GM23338 (cell line): ENCODE results near the gene FMNL1. TPM values are rescaled to one million over a fixed set of nuclear protein-coding genes. Genes with fewer than 3 reads are reported as not detected.

ENCODE experiments used
- ATAC-seq: fragments of 200-7000 bp; cut with Tn5 transposase; 3 replicates; pipeline ENCODE4 v1.9.1; 2020
- DNase-seq: peaks from one replicate; pipeline ENCODE4 v3.0.0-alpha.2; 2015; ENCODE audit warnings: low spot score
- H2AFZ ChIP-seq: fragments of 200-600 bp; sonication (generic); 2 replicates; pipeline ENCODE4 v1.8.0; 2016; ENCODE audit warnings: antibody characterized with exemption, mild to moderate bottlenecking, moderate library complexity
- H3F3A ChIP-seq: fragments of 200-600 bp; sonication (generic); replicated peaks from 2 replicates; pipeline ENCODE4 v1.8.0; 2017; ENCODE audit warnings: antibody characterized with exemption, mixed run types, low read depth
- H3K27ac ChIP-seq: fragments of 200-600 bp; sonication (generic); 2 replicates; pipeline ENCODE4 v1.6.1; 2016; ENCODE audit warnings: low read depth
- H3K27me3 ChIP-seq: fragments of 200-600 bp; sonication (generic); 2 replicates; pipeline ENCODE4 v1.8.0; 2016; ENCODE audit warnings: mild to moderate bottlenecking, mixed run types, moderate library complexity; ENCODE audit not compliant: insufficient read depth
- H3K36me3 ChIP-seq: fragments of 200-600 bp; sonication (generic); 2 replicates; pipeline ENCODE4 v1.8.0; 2016; ENCODE audit warnings: mild to moderate bottlenecking; ENCODE audit not compliant: insufficient read depth
- H3K4me1 ChIP-seq: fragments of 200-600 bp; sonication (generic); 2 replicates; pipeline ENCODE4 v1.8.0; 2016; ENCODE audit warnings: mild to moderate bottlenecking, moderate library complexity; ENCODE audit not compliant: insufficient read depth
- H3K4me2 ChIP-seq: fragments of 200-600 bp; sonication (generic); 2 replicates; pipeline ENCODE4 v1.7.1; 2017; ENCODE audit warnings: mixed run types
- H3K4me3 ChIP-seq: fragments of 200-600 bp; sonication (generic); 2 replicates; pipeline ENCODE4 v1.6.1; 2016; ENCODE audit warnings: mixed run types
- H3K79me2 ChIP-seq: fragments of 200-600 bp; sonication (generic); replicated peaks from 2 replicates; pipeline ENCODE4 v1.8.0; 2017; ENCODE audit warnings: mild to moderate bottlenecking; ENCODE audit not compliant: insufficient read depth
- H3K9me2 ChIP-seq: fragments of 200-600 bp; sonication (generic); 2 replicates; pipeline ENCODE4 v1.8.0; 2017; ENCODE audit not compliant: insufficient read depth
- H4K20me1 ChIP-seq: fragments of 200-600 bp; sonication (generic); replicated peaks from 2 replicates; pipeline ENCODE4 v1.8.0; 2017; ENCODE audit warnings: mild to moderate bottlenecking; ENCODE audit not compliant: insufficient read depth
- H3K27ac Mint-ChIP-seq: 2 replicates; pipeline ENCODE4 v1.8.0; 2020; ENCODE audit warnings: inconsistent platforms, mild to moderate bottlenecking, moderate library complexity, mixed read lengths
- H3K27me3 Mint-ChIP-seq: 3 replicates; pipeline ENCODE4 v1.8.0; 2022; ENCODE audit warnings: low read depth, mild to moderate bottlenecking, moderate library complexity, mixed read lengths, inconsistent platforms; ENCODE audit not compliant: insufficient read depth, poor library complexity
- H3K36me3 Mint-ChIP-seq: 3 replicates; pipeline ENCODE4 v1.8.0; 2021; ENCODE audit warnings: low read depth, mild to moderate bottlenecking, inconsistent platforms, moderate library complexity, mixed read lengths
- H3K4me1 Mint-ChIP-seq: 3 replicates; pipeline ENCODE4 v1.8.0; 2020; ENCODE audit warnings: mild to moderate bottlenecking, inconsistent platforms, mixed read lengths
- H3K4me3 Mint-ChIP-seq: 3 replicates; pipeline ENCODE4 v1.8.0; 2021; ENCODE audit warnings: moderate library complexity, mild to moderate bottlenecking, inconsistent platforms, mixed read lengths
- H3K9me3 Mint-ChIP-seq: 3 replicates; pipeline ENCODE4 v1.8.0; 2020; ENCODE audit warnings: moderate library complexity, mild to moderate bottlenecking, inconsistent platforms, mixed read lengths
- CREB1 ChIP-seq: fragments of 250-450 bp; sonication (Bioruptor Pico); IDR thresholded peaks from 2 replicates; pipeline ENCODE4 v1.5.0; 2020; ENCODE audit warnings: low read depth, mild to moderate bottlenecking, moderate library complexity
- EZH2 ChIP-seq: fragments of 200-600 bp; sonication (generic); IDR thresholded peaks from one replicate; pipeline ENCODE4 v1.8.0; 2017; ENCODE audit warnings: antibody characterized with exemption, mild to moderate bottlenecking, low read depth; ENCODE audit not compliant: unreplicated experiment
- EZH2phosphoT487 ChIP-seq: fragments of 200-600 bp; sonication (generic); IDR thresholded peaks from one replicate; pipeline ENCODE4 v1.8.1; 2018; ENCODE audit warnings: antibody characterized with exemption; ENCODE audit not compliant: unreplicated experiment
- JUNB ChIP-seq: IDR thresholded peaks from one replicate; pipeline ENCODE4 v1.6.1; 2016; ENCODE audit warnings: antibody characterized with exemption; ENCODE audit not compliant: unreplicated experiment
- POLR2AphosphoS5 ChIP-seq: IDR thresholded peaks from 2 replicates; pipeline ENCODE4 v1.6.1; 2016; ENCODE audit warnings: antibody characterized with exemption, low read depth
- STAT1 ChIP-seq: IDR thresholded peaks from one replicate; pipeline ENCODE4 v1.6.1; 2016; ENCODE audit warnings: antibody characterized with exemption; ENCODE audit not compliant: unreplicated experiment
- ZNF331 ChIP-seq: fragments of 250-450 bp; sonication (Bioruptor Pico); IDR thresholded peaks from 2 replicates; pipeline ENCODE4 v1.5.0; 2020; ENCODE audit warnings: low read depth, mild to moderate bottlenecking, moderate library complexity
- polyA plus RNA-seq: library from polyadenylated mRNA; unstranded; fragments of >200 nt; fragmentation: Nextera tagmentation; extraction: Ambion mirVana; gene quantifications from 2 replicates; pipeline ENCODE4 v1.2.1, GENCODE V29; 2016
- total RNA-seq: library from RNA; depleted of rRNA; stranded (reverse); fragments of >200 nt; shearing (Covaris generic); gene quantifications from 2 replicates; pipeline ENCODE4 v1.2.3, GENCODE V29; 2014
- TF ChIP-seq, protein P1 (sequence below): IDR thresholded peaks from one replicate; pipeline ENCODE4 v1.6.1; 2018; ENCODE audit warnings: antibody characterized with exemption; ENCODE audit not compliant: unreplicated experiment
- TF ChIP-seq, protein P2 (sequence below), 2 experiments: fragments of 200-600 bp in 1 of 2; sonication (generic) in 1 of 2; conservative IDR thresholded peaks; 2 replicates each; pipeline versions ENCODE4 v1.5.1 to v1.6.1; 2016 to 2017; ENCODE audit warnings: antibody characterized with exemption in 2 of 2, low read depth in 2 of 2, mild to moderate bottlenecking in 2 of 2, moderate library complexity in 1 of 2
- TF ChIP-seq, protein P3 (sequence below): IDR thresholded peaks from 2 replicates; pipeline ENCODE4 v1.6.1; 2016; ENCODE audit warnings: antibody characterized with exemption
- TF ChIP-seq, protein P4 (sequence below): fragments of 250-450 bp; sonication (Bioruptor Pico); IDR thresholded peaks from 2 replicates; pipeline ENCODE4 v1.5.0; 2020; ENCODE audit warnings: mild to moderate bottlenecking, moderate library complexity

Gene FMNL1
- total and polyA plus RNA-seq, 2 experiments from 2014 or later, result 6.6 to 9.3 TPM

DNA sequence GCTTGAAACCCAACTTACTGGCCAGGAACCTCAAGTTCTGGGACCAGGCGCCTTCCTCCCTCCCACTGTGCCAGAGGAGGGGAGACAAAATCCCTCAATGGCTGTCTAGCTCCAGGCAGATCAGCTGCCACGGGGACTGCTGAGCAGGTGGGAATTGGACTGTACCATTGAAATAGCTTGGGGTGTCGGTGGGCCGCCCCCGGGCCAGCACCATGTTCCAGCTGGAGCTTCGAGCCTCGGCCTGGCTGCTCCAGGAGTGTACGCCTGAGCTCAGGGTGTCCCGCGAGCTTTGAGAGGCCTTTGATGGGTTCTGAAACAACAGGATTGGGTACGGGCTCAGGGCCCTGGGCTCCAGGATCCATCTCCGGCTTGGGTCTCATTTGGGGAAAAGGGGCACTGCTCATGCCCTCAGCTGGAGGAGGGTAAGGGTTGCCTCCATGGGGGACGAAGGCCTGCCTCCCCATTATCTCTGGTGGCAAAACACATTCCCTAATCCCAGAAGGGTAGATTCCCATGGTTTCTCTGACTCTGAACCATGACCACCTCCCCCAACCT is 44.8 kb downstream of the FMNL1 start:
- H3K36me3 Mint-ChIP-seq, result peaks cover 37% of the 10 kb centered on the region
- no peak overlapping the region for H3K27ac Mint-ChIP-seq
- no peaks in the 10 kb centered on the region; the same call in 1 of the 2 replicates for H4K20me1 ChIP-seq
- no peaks in the 10 kb centered on the region; the same call in 1 of the 2 replicates for H3F3A ChIP-seq
- no peaks in the 10 kb centered on the region for H3K9me2 ChIP-seq
- no peak for TF ChIP-seq ZNF331 (CRISPR knock-in tag)
- TF ChIP-seq POLR2AphosphoS5, result no peak
- TF ChIP-seq EZH2, result no peak
- no peak for TF ChIP-seq EZH2phosphoT487
- TF ChIP-seq, protein P1, sequence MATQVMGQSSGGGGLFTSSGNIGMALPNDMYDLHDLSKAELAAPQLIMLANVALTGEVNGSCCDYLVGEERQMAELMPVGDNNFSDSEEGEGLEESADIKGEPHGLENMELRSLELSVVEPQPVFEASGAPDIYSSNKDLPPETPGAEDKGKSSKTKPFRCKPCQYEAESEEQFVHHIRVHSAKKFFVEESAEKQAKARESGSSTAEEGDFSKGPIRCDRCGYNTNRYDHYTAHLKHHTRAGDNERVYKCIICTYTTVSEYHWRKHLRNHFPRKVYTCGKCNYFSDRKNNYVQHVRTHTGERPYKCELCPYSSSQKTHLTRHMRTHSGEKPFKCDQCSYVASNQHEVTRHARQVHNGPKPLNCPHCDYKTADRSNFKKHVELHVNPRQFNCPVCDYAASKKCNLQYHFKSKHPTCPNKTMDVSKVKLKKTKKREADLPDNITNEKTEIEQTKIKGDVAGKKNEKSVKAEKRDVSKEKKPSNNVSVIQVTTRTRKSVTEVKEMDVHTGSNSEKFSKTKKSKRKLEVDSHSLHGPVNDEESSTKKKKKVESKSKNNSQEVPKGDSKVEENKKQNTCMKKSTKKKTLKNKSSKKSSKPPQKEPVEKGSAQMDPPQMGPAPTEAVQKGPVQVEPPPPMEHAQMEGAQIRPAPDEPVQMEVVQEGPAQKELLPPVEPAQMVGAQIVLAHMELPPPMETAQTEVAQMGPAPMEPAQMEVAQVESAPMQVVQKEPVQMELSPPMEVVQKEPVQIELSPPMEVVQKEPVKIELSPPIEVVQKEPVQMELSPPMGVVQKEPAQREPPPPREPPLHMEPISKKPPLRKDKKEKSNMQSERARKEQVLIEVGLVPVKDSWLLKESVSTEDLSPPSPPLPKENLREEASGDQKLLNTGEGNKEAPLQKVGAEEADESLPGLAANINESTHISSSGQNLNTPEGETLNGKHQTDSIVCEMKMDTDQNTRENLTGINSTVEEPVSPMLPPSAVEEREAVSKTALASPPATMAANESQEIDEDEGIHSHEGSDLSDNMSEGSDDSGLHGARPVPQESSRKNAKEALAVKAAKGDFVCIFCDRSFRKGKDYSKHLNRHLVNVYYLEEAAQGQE, result no peak
- TF ChIP-seq, protein P2, sequence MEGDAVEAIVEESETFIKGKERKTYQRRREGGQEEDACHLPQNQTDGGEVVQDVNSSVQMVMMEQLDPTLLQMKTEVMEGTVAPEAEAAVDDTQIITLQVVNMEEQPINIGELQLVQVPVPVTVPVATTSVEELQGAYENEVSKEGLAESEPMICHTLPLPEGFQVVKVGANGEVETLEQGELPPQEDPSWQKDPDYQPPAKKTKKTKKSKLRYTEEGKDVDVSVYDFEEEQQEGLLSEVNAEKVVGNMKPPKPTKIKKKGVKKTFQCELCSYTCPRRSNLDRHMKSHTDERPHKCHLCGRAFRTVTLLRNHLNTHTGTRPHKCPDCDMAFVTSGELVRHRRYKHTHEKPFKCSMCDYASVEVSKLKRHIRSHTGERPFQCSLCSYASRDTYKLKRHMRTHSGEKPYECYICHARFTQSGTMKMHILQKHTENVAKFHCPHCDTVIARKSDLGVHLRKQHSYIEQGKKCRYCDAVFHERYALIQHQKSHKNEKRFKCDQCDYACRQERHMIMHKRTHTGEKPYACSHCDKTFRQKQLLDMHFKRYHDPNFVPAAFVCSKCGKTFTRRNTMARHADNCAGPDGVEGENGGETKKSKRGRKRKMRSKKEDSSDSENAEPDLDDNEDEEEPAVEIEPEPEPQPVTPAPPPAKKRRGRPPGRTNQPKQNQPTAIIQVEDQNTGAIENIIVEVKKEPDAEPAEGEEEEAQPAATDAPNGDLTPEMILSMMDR (conservative IDR thresholded peaks at IDR 0.05; ENCODE audit: low read depth in 2 of 2), result no peak
- TF ChIP-seq STAT1, result no peak
- TF ChIP-seq, protein P3, sequence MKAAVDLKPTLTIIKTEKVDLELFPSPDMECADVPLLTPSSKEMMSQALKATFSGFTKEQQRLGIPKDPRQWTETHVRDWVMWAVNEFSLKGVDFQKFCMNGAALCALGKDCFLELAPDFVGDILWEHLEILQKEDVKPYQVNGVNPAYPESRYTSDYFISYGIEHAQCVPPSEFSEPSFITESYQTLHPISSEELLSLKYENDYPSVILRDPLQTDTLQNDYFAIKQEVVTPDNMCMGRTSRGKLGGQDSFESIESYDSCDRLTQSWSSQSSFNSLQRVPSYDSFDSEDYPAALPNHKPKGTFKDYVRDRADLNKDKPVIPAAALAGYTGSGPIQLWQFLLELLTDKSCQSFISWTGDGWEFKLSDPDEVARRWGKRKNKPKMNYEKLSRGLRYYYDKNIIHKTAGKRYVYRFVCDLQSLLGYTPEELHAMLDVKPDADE, result no peak
- no peak for TF ChIP-seq CREB1 (CRISPR knock-in tag)
- TF ChIP-seq, protein P4, sequence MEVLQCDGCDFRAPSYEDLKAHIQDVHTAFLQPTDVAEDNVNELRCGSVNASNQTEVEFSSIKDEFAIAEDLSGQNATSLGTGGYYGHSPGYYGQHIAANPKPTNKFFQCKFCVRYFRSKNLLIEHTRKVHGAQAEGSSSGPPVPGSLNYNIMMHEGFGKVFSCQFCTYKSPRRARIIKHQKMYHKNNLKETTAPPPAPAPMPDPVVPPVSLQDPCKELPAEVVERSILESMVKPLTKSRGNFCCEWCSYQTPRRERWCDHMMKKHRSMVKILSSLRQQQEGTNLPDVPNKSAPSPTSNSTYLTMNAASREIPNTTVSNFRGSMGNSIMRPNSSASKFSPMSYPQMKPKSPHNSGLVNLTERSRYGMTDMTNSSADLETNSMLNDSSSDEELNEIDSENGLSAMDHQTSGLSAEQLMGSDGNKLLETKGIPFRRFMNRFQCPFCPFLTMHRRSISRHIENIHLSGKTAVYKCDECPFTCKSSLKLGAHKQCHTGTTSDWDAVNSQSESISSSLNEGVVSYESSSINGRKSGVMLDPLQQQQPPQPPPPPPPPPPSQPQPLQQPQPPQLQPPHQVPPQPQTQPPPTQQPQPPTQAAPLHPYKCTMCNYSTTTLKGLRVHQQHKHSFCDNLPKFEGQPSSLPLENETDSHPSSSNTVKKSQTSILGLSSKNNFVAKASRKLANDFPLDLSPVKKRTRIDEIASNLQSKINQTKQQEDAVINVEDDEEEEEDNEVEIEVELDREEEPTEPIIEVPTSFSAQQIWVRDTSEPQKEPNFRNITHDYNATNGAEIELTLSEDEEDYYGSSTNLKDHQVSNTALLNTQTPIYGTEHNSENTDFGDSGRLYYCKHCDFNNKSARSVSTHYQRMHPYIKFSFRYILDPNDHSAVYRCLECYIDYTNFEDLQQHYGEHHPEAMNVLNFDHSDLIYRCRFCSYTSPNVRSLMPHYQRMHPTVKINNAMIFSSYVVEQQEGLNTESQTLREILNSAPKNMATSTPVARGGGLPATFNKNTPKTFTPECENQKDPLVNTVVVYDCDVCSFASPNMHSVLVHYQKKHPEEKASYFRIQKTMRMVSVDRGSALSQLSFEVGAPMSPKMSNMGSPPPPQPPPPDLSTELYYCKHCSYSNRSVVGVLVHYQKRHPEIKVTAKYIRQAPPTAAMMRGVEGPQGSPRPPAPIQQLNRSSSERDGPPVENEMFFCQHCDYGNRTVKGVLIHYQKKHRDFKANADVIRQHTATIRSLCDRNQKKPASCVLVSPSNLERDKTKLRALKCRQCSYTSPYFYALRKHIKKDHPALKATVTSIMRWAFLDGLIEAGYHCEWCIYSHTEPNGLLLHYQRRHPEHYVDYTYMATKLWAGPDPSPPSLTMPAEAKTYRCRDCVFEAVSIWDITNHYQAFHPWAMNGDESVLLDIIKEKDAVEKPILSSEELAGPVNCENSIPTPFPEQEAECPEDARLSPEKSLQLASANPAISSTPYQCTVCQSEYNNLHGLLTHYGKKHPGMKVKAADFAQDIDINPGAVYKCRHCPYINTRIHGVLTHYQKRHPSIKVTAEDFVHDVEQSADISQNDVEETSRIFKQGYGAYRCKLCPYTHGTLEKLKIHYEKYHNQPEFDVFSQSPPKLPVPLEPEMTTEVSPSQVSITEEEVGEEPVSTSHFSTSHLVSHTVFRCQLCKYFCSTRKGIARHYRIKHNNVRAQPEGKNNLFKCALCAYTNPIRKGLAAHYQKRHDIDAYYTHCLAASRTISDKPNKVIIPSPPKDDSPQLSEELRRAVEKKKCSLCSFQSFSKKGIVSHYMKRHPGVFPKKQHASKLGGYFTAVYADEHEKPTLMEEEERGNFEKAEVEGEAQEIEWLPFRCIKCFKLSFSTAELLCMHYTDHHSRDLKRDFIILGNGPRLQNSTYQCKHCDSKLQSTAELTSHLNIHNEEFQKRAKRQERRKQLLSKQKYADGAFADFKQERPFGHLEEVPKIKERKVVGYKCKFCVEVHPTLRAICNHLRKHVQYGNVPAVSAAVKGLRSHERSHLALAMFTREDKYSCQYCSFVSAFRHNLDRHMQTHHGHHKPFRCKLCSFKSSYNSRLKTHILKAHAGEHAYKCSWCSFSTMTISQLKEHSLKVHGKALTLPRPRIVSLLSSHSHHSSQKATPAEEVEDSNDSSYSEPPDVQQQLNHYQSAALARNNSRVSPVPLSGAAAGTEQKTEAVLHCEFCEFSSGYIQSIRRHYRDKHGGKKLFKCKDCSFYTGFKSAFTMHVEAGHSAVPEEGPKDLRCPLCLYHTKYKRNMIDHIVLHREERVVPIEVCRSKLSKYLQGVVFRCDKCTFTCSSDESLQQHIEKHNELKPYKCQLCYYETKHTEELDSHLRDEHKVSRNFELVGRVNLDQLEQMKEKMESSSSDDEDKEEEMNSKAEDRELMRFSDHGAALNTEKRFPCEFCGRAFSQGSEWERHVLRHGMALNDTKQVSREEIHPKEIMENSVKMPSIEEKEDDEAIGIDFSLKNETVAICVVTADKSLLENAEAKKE, result no peak
- TF ChIP-seq JUNB, result no peak
- H3K27me3 Mint-ChIP-seq, result peaks cover 5% of the 10 kb centered on the region
- no peak overlapping the region for H3K4me3 ChIP-seq
- no peak overlapping the region for H3K4me2 ChIP-seq
- H3K4me3 Mint-ChIP-seq, result no peak overlapping the region
- no peak for ATAC-seq
- DNase-seq, result no peak
- no peaks in the 10 kb centered on the region for H3K79me2 ChIP-seq
- no peaks in the 10 kb centered on the region for H3K36me3 ChIP-seq
- peaks cover 6% of the 10 kb centered on the region; the same call in 1 of the 2 replicates for H3K4me1 ChIP-seq
- H3K27me3 ChIP-seq, result no peaks in the 10 kb centered on the region
- no peak overlapping the region for H3K27ac ChIP-seq
- H3K4me1 Mint-ChIP-seq, result peaks cover 7% of the 10 kb centered on the region
- H3K9me3 Mint-ChIP-seq, result no peaks in the 10 kb centered on the region
- no peak overlapping the region for H2AFZ ChIP-seq
